H9 (cell line): ENCODE data around the gene OR51B5. TPM values are rescaled to one million over a fixed set of nuclear protein-coding genes. Genes with fewer than 3 reads are reported as not detected.

Source experiments
- DNase-seq: peaks from one replicate; pipeline ENCODE4 v3.0.0-alpha.2; 2017
- H2AFZ ChIP-seq: one replicate; pipeline ENCODE4 v1.6.1; 2013; ENCODE audit warnings: mild to moderate bottlenecking, low read length, control low read depth, moderate library complexity
- H2AK5ac ChIP-seq: 2 replicates; pipeline ENCODE4 v1.6.1; 2013; ENCODE audit warnings: low read length, control low read depth, mixed read lengths; ENCODE audit not compliant: insufficient read length
- H2BK120ac ChIP-seq: one replicate; pipeline ENCODE4 v1.6.1; 2013; ENCODE audit warnings: low read depth, mild to moderate bottlenecking, low read length, control low read depth, inconsistent platforms; ENCODE audit not compliant: poor library complexity, severe bottlenecking
- H2BK12ac ChIP-seq: 2 replicates; pipeline ENCODE4 v1.6.1; 2013; ENCODE audit warnings: low read length, control low read depth, mixed read lengths, low read depth; ENCODE audit not compliant: insufficient read length
- H2BK15ac ChIP-seq: 2 replicates; pipeline ENCODE4 v1.6.1; 2013; ENCODE audit warnings: low read depth, low read length, control low read depth
- H2BK20ac ChIP-seq: one replicate; pipeline ENCODE4 v1.6.1; 2013; ENCODE audit warnings: low read depth, mild to moderate bottlenecking, low read length, control low read depth, inconsistent platforms; ENCODE audit not compliant: poor library complexity, severe bottlenecking
- H2BK5ac ChIP-seq: 2 replicates; pipeline ENCODE4 v1.6.1; 2013; ENCODE audit warnings: low read length, control low read depth, mixed read lengths; ENCODE audit not compliant: insufficient read length
- H3K14ac ChIP-seq: 2 replicates; pipeline ENCODE4 v1.6.1; 2013; ENCODE audit warnings: low read length, control low read depth; ENCODE audit not compliant: insufficient read depth
- H3K18ac ChIP-seq: 2 replicates; pipeline ENCODE4 v1.6.1; 2013; ENCODE audit warnings: low read depth, mild to moderate bottlenecking, mixed read lengths, low read length, control low read depth; ENCODE audit not compliant: insufficient read length
- H3K23ac ChIP-seq: 2 replicates; pipeline ENCODE4 v1.6.1; 2013; ENCODE audit warnings: low read length, control low read depth, mixed read lengths, low read depth; ENCODE audit not compliant: insufficient read length
- H3K23me2 ChIP-seq: 2 replicates; pipeline ENCODE4 v1.6.1; 2013; ENCODE audit warnings: low read depth, mild to moderate bottlenecking, mixed read lengths, low read length, control low read depth; ENCODE audit not compliant: insufficient read length, poor library complexity, severe bottlenecking
- H3K27ac ChIP-seq: 2 replicates; pipeline ENCODE4 v1.5.1; 2013; ENCODE audit warnings: low read length, control low read depth, mixed read lengths, low read depth; ENCODE audit not compliant: insufficient read length
- H3K27me3 ChIP-seq: 2 replicates; pipeline ENCODE4 v1.6.1; 2013; ENCODE audit warnings: low read length, control low read depth, inconsistent platforms; ENCODE audit not compliant: insufficient read depth
- H3K4ac ChIP-seq: 2 replicates; pipeline ENCODE4 v1.6.1; 2013; ENCODE audit warnings: low read depth, mild to moderate bottlenecking, control low read depth, inconsistent platforms, low read length, moderate library complexity
- H3K4me1 ChIP-seq: 2 replicates; pipeline ENCODE4 v1.6.1; 2013; ENCODE audit warnings: low read length, control low read depth, inconsistent platforms; ENCODE audit not compliant: insufficient read depth
- H3K4me2 ChIP-seq: 2 replicates; pipeline ENCODE4 v1.6.1; 2013; ENCODE audit warnings: low read length, control low read depth, mixed read lengths; ENCODE audit not compliant: insufficient read length, insufficient read depth
- H3K56ac ChIP-seq: 2 replicates; pipeline ENCODE4 v1.6.1; 2013; ENCODE audit warnings: low read depth, mild to moderate bottlenecking, mixed read lengths, low read length, control low read depth; ENCODE audit not compliant: insufficient read length
- H3K79me1 ChIP-seq: 2 replicates; pipeline ENCODE4 v1.6.1; 2013; ENCODE audit warnings: low read depth, mild to moderate bottlenecking, moderate library complexity, low read length, control low read depth, inconsistent platforms; ENCODE audit not compliant: insufficient read depth, poor library complexity, severe bottlenecking
- H3K79me2 ChIP-seq: 2 replicates; pipeline ENCODE4 v1.6.1; 2013; ENCODE audit warnings: low read length, control low read depth, inconsistent platforms; ENCODE audit not compliant: insufficient read depth
- H3K9ac ChIP-seq: 2 replicates; pipeline ENCODE4 v1.6.1; 2013; ENCODE audit warnings: low read length, control low read depth, mixed read lengths; ENCODE audit not compliant: insufficient read length; ENCODE audit errors: extremely low read depth
- H3K9me3 ChIP-seq: one replicate; pipeline ENCODE4 v1.6.1; 2013; ENCODE audit warnings: low read depth, low read length, inconsistent platforms; ENCODE audit not compliant: control insufficient read depth
- H3T11ph ChIP-seq: one replicate; pipeline ENCODE4 v1.6.1; 2013; ENCODE audit warnings: mild to moderate bottlenecking, low read length, control low read depth, inconsistent platforms
- H4K20me1 ChIP-seq: one replicate; pipeline ENCODE4 v1.6.1; 2013; ENCODE audit not compliant: control insufficient read depth, insufficient read length, insufficient read depth
- H4K5ac ChIP-seq: 2 replicates; pipeline ENCODE4 v1.6.1; 2013; ENCODE audit warnings: low read depth, mild to moderate bottlenecking, mixed read lengths, low read length, control low read depth; ENCODE audit not compliant: insufficient read length
- H4K8ac ChIP-seq: replicated peaks from 2 replicates; pipeline ENCODE4 v1.6.1; 2013; ENCODE audit warnings: low read length, control low read depth, mixed read lengths, low read depth; ENCODE audit not compliant: insufficient read length
- H4K91ac ChIP-seq: 2 replicates; pipeline ENCODE4 v1.6.1; 2013; ENCODE audit warnings: low read depth, mild to moderate bottlenecking, moderate library complexity, mixed read lengths, low read length, control low read depth; ENCODE audit not compliant: insufficient read length
- H3K27ac Mint-ChIP-seq, 3 experiments: 2 replicates in 2 of 3; 3 replicates in 1 of 3; pipeline ENCODE4 v1.8.0; 2020 to 2021; ENCODE audit warnings: mixed read lengths in 3 of 3, mild to moderate bottlenecking in 1 of 3, moderate library complexity in 1 of 3
- H3K27me3 Mint-ChIP-seq: 2 replicates; pipeline ENCODE4 v1.8.0; 2021; ENCODE audit warnings: low read depth, mild to moderate bottlenecking, moderate library complexity, mixed read lengths
- H3K36me3 Mint-ChIP-seq, 3 experiments: 2 replicates in 2 of 3; 3 replicates in 1 of 3; pipeline ENCODE4 v1.8.0; 2020 to 2021; ENCODE audit warnings: low read depth in 3 of 3, mixed read lengths in 3 of 3; ENCODE audit not compliant: insufficient read depth in 1 of 3
- H3K4me1 Mint-ChIP-seq, 2 experiments: 2 replicates each; pipeline ENCODE4 v1.8.0; 2020; ENCODE audit warnings: mixed read lengths in 2 of 2
- H3K4me3 Mint-ChIP-seq, 2 experiments: 2 replicates in 1 of 2; 3 replicates in 1 of 2; pipeline ENCODE4 v1.8.0; 2020 to 2021; ENCODE audit warnings: mild to moderate bottlenecking in 2 of 2, mixed read lengths in 2 of 2, moderate library complexity in 1 of 2
- H3K9me3 Mint-ChIP-seq, 2 experiments: 2 replicates in 1 of 2; 3 replicates in 1 of 2; pipeline ENCODE4 v1.8.0; 2020; ENCODE audit warnings: mild to moderate bottlenecking in 2 of 2, mixed read lengths in 2 of 2, moderate library complexity in 1 of 2
- CTCF ChIP-seq: fragments of 200-600 bp; sonication (generic); conservative IDR thresholded peaks from 3 replicates; pipeline ENCODE4 v1.8.0; 2021; ENCODE audit warnings: antibody characterized with exemption, mild to moderate bottlenecking
- WGBS: extraction: QIAGEN DNeasy Blood & Tissue Kit; methylation state at CpG from one replicate; pipeline ENCODE4 v1.1.7; 2013; ENCODE audit warnings: missing lambda C conversion rate, low lambda C conversion rate, mixed read lengths; ENCODE audit not compliant: insufficient read length; ENCODE audit errors: extremely low coverage; 5-methylcytosine and 5-hydroxymethylcytosine counted together
- total RNA-seq: library from RNA; stranded (reverse); gene quantifications from 2 replicates; pipeline ENCODE4 v1.2.1, GENCODE V29; 2021

Gene OR51B5
- total RNA-seq, 1 experiment from 2014 or later: not detected

GRCh38 chr11:5384335-5384734 is 41.0 kb upstream of the OR51B5 start:
- Histone ChIP-seq H3K9ac (no peak overlapping the region), H3K14ac (0 out of 2 replicates have a peak overlapping the region, but pooled peaks have one; percentile 53)

More at GRCh38 chr11:5384335-5384734, 41.0 kb upstream of the OR51B5 start:
- Histone ChIP-seq H4K91ac (no peak overlapping the region), H3K9me3 (no peaks in the 10 kb centered on the region), H2BK12ac (no peak overlapping the region), H2BK15ac (no peak overlapping the region), H3T11ph (no peak overlapping the region), H2BK120ac (no peak overlapping the region), H4K5ac (no peak overlapping the region), H2AK5ac (no peak overlapping the region), H2BK5ac (no peak overlapping the region), H3K27ac (no peak overlapping the region), H2AFZ (no peak overlapping the region), H3K79me1 (no peaks in the 10 kb centered on the region), H3K4ac (no peak overlapping the region), H3K18ac (no peak overlapping the region), H3K4me2 (no peak overlapping the region), H3K23me2 (no peaks in the 10 kb centered on the region), H3K23ac (no peak overlapping the region), H3K79me2 (no peaks in the 10 kb centered on the region), H3K56ac (no peak overlapping the region), H3K4me1 (peaks cover 2% of the 10 kb centered on the region; the same call in 1 of the 2 replicates), H3K27me3 (no peaks in the 10 kb centered on the region), H4K20me1 (no peaks in the 10 kb centered on the region), H2BK20ac (no peak overlapping the region), H4K8ac (no peak overlapping the region)
- Mint-ChIP-seq H3K4me3 (no peak overlapping the region), H3K27ac (no peak overlapping the region), H3K27me3 (no peaks in the 10 kb centered on the region; the same call in 1 of the 2 replicates), H3K9me3 (no peaks in the 10 kb centered on the region; a peak in 1 of 5 replicates), H3K36me3 (no peaks in the 10 kb centered on the region), H3K4me1 (peaks cover 17 to 20% of the 10 kb centered on the region in 2 experiments)
- DNase-seq: no peak
- WGBS: no CpG with 5 or more reads among the region's 2 CpGs
- no peak for TF ChIP-seq CTCF
